CD4-positive, alpha-beta memory T cell (primary cell): Measurements from ENCODE around the gene AZU1. TPM values are rescaled to one million over a fixed set of nuclear protein-coding genes. Genes with fewer than 3 reads are reported as not detected.
A peak's percentile ranks its signal among the peaks of the same experiment; 100 is the strongest.

ENCODE experiments used
- CTCF ChIA-PET: fragments of 350-600 bp; sonication (Branson Sonifier 250); formaldehyde crosslinking; loops from one replicate; lab custom pipeline; 2021; ENCODE audit warnings: inconsistent platforms; ENCODE audit not compliant: partially characterized antibody; lab: Charles Lee
- POLR2A ChIA-PET: fragments of 350-600 bp; sonication (Branson Sonifier 250); formaldehyde crosslinking; loops from one replicate; lab custom pipeline; 2021; ENCODE audit not compliant: partially characterized antibody; lab: Charles Lee
- DNase-seq, 5 donors: peaks; one replicate each; pipeline versions ENCODE4 v3.0.0 to v3.0.0-alpha.2; 2020 to 2022; ENCODE audit warnings: mixed read lengths in 1 of 5
- H3K27ac ChIP-seq: one replicate; pipeline ENCODE4 v1.7.0; 2013; ENCODE audit warnings: low read depth, low read length
- H3K27me3 ChIP-seq: 2 replicates; pipeline ENCODE4 v1.7.0; 2013; ENCODE audit warnings: mild to moderate bottlenecking, low read length, moderate library complexity; ENCODE audit not compliant: insufficient read depth
- H3K36me3 ChIP-seq: 2 replicates; pipeline ENCODE4 v1.7.0; 2013; ENCODE audit warnings: mild to moderate bottlenecking, low read length, moderate library complexity; ENCODE audit not compliant: insufficient read depth
- H3K4me1 ChIP-seq: 2 replicates; pipeline ENCODE4 v1.7.0; 2013; ENCODE audit warnings: mild to moderate bottlenecking, low read length, moderate library complexity; ENCODE audit not compliant: insufficient read depth
- H3K4me3 ChIP-seq, 2 donors: one replicate each; pipeline ENCODE4 v1.7.0; 2013; ENCODE audit warnings: low read length in 2 of 2, mild to moderate bottlenecking in 1 of 2
- H3K9me3 ChIP-seq, 2 donors: one replicate each; pipeline ENCODE4 v1.7.0; 2013; ENCODE audit warnings: low read length in 2 of 2, control low read depth in 1 of 2; ENCODE audit not compliant: control insufficient read depth in 1 of 2
- H3K27ac Mint-ChIP-seq, 7 donors: one replicate each; pipeline ENCODE4 v1.8.0; 2020 to 2021; ENCODE audit warnings: mixed read lengths in 7 of 7, mild to moderate bottlenecking in 6 of 7, inconsistent platforms in 3 of 7, moderate library complexity in 3 of 7
- H3K27me3 Mint-ChIP-seq, 2 donors: one replicate each; pipeline ENCODE4 v1.8.0; 2020 to 2021; ENCODE audit warnings: mixed read lengths in 2 of 2
- H3K36me3 Mint-ChIP-seq, 2 donors: one replicate each; pipeline ENCODE4 v1.8.0; 2020 to 2021; ENCODE audit warnings: mixed read lengths in 2 of 2, inconsistent platforms in 1 of 2, mild to moderate bottlenecking in 1 of 2
- H3K4me1 Mint-ChIP-seq, 4 donors: one replicate each; pipeline ENCODE4 v1.8.0; 2020 to 2021; ENCODE audit warnings: mixed read lengths in 4 of 4, mild to moderate bottlenecking in 1 of 4
- H3K4me3 Mint-ChIP-seq, 8 donors: one replicate each; pipeline ENCODE4 v1.8.0; 2020 to 2021; ENCODE audit warnings: mixed read lengths in 8 of 8, mild to moderate bottlenecking in 7 of 8, moderate library complexity in 6 of 8, inconsistent platforms in 3 of 8
- H3K9me3 Mint-ChIP-seq, 8 donors: one replicate each; pipeline ENCODE4 v1.8.0; 2020 to 2021; ENCODE audit warnings: mixed read lengths in 8 of 8, mild to moderate bottlenecking in 5 of 8, inconsistent platforms in 3 of 8, moderate library complexity in 1 of 8
- intact Hi-C: fragments of 100-400 bp; cut with micrococcal nuclease; formaldehyde crosslinking; loops from one replicate; pipeline ENCODE4 v1.15.1; 2023
- polyA plus RNA-seq, 2 donors: library from polyadenylated mRNA; unstranded; fragments of 300-500 nt; fragmentation: Illumina TruSeq; gene quantifications; one replicate each; pipeline ENCODE4 v1.2.3, GENCODE V29; 2021
- total RNA-seq, 2 experiments: library from RNA; stranded (reverse); gene quantifications; one replicate each; pipeline ENCODE4 v1.2.3, GENCODE V29; 2021

The AZU1 gene
- total and polyA plus RNA-seq, 4 experiments from 2014 or later = not detected

DNA sequence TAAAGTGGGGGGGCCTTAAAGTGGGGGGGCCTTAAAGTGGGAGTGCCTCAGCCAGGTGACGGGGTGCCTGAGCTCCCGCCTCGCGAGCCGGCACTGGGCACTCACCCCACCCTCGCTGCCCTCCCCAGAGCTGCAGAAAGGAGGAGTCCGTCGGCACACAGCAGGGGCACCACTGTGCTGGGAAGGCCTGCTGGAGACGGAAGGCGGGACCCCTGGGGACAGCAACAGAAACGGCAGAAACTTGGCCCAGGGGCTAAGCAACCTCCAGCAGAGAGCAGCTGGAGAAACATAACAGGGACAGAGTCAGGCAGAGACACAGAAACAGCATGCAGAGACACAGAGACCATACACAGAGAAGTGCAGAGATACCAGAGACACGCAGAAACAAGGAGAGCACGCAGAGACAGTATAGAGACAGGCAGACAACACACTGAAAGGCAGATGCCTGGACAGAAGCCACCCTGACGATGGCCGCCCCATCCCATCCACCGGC lies 39.7 kb downstream of the AZU1 start:
- H3K27ac Mint-ChIP-seq = peak overlapping the region in 4 of 7 donors; percentile 19 to 67 (median 46)

DNA sequence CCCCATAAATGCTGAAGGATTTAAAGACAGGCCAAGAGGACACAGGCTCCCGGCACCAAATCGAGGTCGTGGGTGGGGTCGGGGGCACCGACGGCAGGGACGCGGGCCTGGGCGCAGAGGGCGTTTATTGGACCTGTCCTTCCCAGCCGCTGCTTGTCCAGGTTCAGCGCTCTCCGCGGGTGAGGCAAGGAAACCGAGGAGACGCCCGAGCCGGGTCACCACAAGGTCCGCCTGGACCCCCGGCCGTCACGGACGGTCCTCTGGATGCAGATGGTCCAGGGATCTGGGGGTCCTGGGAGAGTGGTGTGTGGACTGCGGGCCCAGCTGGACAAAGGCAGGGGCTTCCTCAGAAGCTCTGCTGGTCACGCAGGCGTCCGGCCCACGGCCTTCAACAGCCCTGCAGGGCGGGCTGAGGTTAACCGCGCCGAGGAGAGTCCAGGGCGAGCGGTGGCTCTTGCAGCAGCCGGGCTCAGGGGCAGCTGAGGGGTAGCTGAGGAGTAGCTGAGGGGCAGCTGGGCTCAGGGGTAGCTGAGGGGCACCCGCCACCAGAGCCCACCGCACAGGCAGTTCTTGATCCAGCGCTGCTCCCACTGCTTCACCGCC lies 40.3 kb downstream of the AZU1 start:
- POLR2A ChIA-PET = interaction anchor here (3.6 to 6.4 kb wide), 2 partner anchors 41 to 50 kb away, joined by 16 to 86 read pairs; partner anchors contain the start of gene KISS1R

More for the DNA sequence above, 39.7 kb downstream of the AZU1 start:
- Mint-ChIP-seq H3K4me1 (peaks cover 5 to 31% (median 17%) of the 10 kb centered on the region in 4 donors), H3K4me3 (no peak overlapping the region), H3K9me3 (peaks cover 0 to 9% (median 0%) of the 10 kb centered on the region in 8 donors), H3K27me3 (peaks cover 0 to 4% of the 10 kb centered on the region in 2 donors), H3K36me3 (peaks cover 7 to 23% of the 10 kb centered on the region in 2 donors)
- Histone ChIP-seq H3K4me3 (no peak overlapping the region), H3K27me3 (no peaks in the 10 kb centered on the region), H3K4me1 (peaks cover 26% of the 10 kb centered on the region), H3K9me3 (no peaks in the 10 kb centered on the region), H3K36me3 (peaks cover 7% of the 10 kb centered on the region), H3K27ac (no peak overlapping the region)
- ChIA-PET POLR2A (interaction anchor here (3.6 to 6.4 kb wide), 2 partner anchors 42 to 51 kb away, joined by 16 to 86 read pairs; partner anchors contain the start of gene KISS1R), CTCF (interaction anchor here (5.6 kb wide), 1 partner anchor 54 kb away, joined by 119 read pairs; no protein-coding TSS in a partner anchor)
- intact Hi-C loops = no loop called here
- DNase-seq = no peak

DNA sequence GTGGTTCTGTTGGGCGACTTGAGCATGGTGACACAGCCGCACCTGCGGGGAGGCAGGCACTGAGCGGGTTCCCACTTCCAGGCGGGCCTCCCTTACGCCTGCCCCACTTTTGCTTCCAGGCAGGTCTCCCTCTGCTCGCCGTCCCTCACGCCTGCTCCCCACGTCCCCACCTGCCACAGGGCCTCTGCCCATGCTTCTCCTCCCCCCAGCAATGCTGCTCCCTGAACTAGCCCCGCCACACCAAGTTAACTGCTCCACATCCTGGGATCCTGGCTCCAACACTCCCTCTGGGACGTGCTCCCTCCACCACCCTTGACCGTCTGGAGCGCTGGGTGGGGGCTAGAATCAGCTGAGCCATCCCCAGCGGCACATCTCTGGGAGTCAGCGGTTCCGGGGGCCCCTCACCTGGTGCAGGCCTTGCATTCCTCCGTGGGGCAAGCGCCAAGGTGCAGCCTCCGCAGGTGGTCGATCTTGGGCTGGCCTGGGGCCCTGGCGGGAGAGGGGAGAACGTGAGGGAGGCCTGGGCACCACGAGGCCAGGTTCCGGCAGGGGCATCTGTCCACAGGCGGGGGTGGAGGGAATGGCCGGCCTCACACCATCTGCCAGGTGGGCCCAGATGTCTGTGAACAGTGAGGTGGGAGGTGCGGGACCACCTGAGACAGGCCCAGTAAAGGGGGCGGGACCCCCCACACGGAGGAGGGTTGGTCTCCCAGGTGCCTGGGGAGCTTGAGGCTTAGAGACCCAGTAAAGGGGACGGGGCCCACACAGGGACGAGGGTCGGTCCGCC lies 41.0 kb downstream of the AZU1 start:
- Mint-ChIP-seq H3K27me3 (no peaks in the 10 kb centered on the region), H3K9me3 (peaks cover 0 to 12% (median 0%) of the 10 kb centered on the region in 8 donors), H3K27ac (peak overlapping the region in 2 of 7 donors; percentile 46 to 53), H3K36me3 (peaks cover 7 to 26% of the 10 kb centered on the region in 2 donors), H3K4me1 (peaks cover 6 to 26% (median 15%) of the 10 kb centered on the region in 4 donors), H3K4me3 (peak overlapping the region in 1 of 8 donors; percentile 25)
- peaks cover 7% of the 10 kb centered on the region for H3K36me3 ChIP-seq
- H3K27ac ChIP-seq = no peak overlapping the region
- POLR2A ChIA-PET = interaction anchor here (3.6 kb wide), 1 partner anchor 41 kb away, joined by 16 read pairs; no protein-coding TSS in a partner anchor
- intact Hi-C loops = no loop called here
- CTCF ChIA-PET = no interaction called here
- H3K27me3 ChIP-seq = no peaks in the 10 kb centered on the region
- no peak overlapping the region for H3K4me3 ChIP-seq
- no peaks in the 10 kb centered on the region for H3K9me3 ChIP-seq
- H3K4me1 ChIP-seq = peaks cover 19% of the 10 kb centered on the region
- no peak for DNase-seq

More for the DNA sequence above, 40.3 kb downstream of the AZU1 start:
- intact Hi-C loops = no loop called here
- no peaks in the 10 kb centered on the region for H3K27me3 ChIP-seq
- Mint-ChIP-seq H3K27me3 (no peaks in the 10 kb centered on the region), H3K4me3 (no peak overlapping the region), H3K27ac (peak overlapping the region in 2 of 7 donors; percentile 57 to 67), H3K4me1 (peaks cover 4 to 30% (median 16%) of the 10 kb centered on the region in 4 donors), H3K36me3 (peaks cover 7 to 26% of the 10 kb centered on the region in 2 donors), H3K9me3 (peaks cover 0 to 12% (median 0%) of the 10 kb centered on the region in 8 donors)
- peaks cover 7% of the 10 kb centered on the region for H3K36me3 ChIP-seq
- H3K4me1 ChIP-seq = peaks cover 22% of the 10 kb centered on the region
- no peak for DNase-seq
- H3K4me3 ChIP-seq = no peak overlapping the region
- no peaks in the 10 kb centered on the region for H3K9me3 ChIP-seq
- CTCF ChIA-PET = interaction anchor here (5.6 kb wide), 1 partner anchor 53 kb away, joined by 119 read pairs; no protein-coding TSS in a partner anchor
- no peak overlapping the region for H3K27ac ChIP-seq

DNA sequence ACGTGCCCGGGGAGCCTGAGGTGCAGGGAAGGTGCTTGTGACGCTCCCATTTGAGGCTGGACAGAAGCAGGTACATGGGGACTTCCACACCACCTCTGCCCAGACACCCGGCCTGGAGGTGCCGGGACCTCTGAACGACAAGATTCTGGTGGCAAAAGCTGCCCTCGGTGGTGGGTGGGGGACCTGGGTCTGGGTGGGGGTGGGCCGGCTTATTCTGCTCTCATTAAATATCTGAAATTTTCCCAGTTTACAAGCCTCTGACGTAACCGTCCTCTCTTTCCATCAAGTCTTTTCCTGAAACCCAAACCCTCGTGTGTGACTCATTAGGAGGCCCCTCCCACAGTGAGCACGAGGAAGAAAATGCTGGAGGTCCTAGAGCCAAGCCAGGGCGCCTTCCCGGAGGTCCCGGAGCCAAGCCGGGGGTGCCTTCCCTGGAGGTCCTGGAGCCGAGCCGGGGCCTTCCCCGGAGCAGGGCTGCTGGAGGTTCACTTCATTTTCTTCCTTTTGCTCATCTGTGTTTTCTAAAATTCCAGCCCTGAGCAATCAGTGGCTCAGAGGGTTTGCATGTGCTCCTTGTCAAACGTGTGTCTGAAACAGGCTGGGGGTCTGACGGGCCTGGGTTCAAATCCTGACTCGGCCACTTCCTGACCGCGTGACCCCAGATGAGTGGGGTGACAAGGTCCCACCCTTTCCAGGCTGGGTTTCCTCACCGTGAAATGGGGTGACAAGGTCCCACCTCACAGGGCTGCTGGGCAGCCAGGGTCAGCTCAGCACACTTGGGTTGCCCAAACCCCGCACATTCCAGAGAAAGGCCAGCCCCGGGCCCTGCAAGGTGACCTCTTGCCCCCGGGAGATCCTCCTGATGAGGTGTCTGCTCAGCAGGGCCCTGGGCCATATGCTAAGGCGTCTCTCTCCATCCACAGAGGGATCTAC lies 41.9 kb downstream of the AZU1 start:
- ChIA-PET POLR2A (interaction anchor here (3.6 kb wide), 1 partner anchor 40 kb away, joined by 16 read pairs; no protein-coding TSS in a partner anchor), CTCF (no interaction called here)
- Mint-ChIP-seq H3K4me3 (peak overlapping the region in 2 of 8 donors; percentile 49 to 67), H3K4me1 (peaks cover 5 to 20% (median 11%) of the 10 kb centered on the region in 4 donors), H3K27me3 (no peaks in the 10 kb centered on the region), H3K9me3 (peaks cover 0 to 8% (median 0%) of the 10 kb centered on the region in 8 donors), H3K27ac (peak overlapping the region in 2 of 7 donors; percentile 32 to 96), H3K36me3 (peaks cover 7 to 24% of the 10 kb centered on the region in 2 donors)
- no peak overlapping the region for H3K4me3 ChIP-seq
- DNase-seq = no peak
- no peaks in the 10 kb centered on the region for H3K9me3 ChIP-seq
- H3K27me3 ChIP-seq = no peaks in the 10 kb centered on the region
- H3K27ac ChIP-seq = no peak overlapping the region
- intact Hi-C loops = no loop called here
- peaks cover 7% of the 10 kb centered on the region for H3K36me3 ChIP-seq
- H3K4me1 ChIP-seq = peaks cover 13% of the 10 kb centered on the region

DNA sequence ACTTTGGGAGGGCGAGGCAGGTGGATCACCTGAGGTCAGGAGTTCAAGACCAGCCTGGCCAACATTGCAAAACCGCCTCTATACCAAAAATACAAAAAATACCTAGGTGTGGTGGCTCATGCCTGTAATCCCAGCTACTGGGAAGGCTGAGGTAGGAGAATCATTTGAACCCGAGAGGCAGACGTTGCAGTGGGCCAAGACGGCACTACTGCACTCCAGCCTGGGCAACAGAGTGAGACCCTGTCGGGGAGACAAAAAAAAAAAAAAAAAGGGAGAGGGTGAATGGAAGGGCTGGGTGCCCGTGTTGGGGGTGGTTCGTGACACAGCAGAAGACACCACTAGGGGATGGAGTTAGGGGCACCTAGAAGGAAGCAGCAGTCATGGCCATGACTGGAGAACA lies 42.7 kb downstream of the AZU1 start:
- H3K27ac ChIP-seq = no peak overlapping the region
- ChIA-PET POLR2A (interaction anchor here (3.6 kb wide), 1 partner anchor 39 kb away, joined by 16 read pairs; no protein-coding TSS in a partner anchor), CTCF (interaction anchor here (2.4 kb wide), 1 partner anchor 46 kb away, joined by 4 read pairs; no protein-coding TSS in a partner anchor)
- H3K36me3 Mint-ChIP-seq = peaks cover 7 to 24% of the 10 kb centered on the region in 2 donors
- H3K36me3 ChIP-seq = peaks cover 7% of the 10 kb centered on the region
- no peaks in the 10 kb centered on the region for H3K9me3 ChIP-seq
- H3K4me3 ChIP-seq = no peak overlapping the region
- H3K27me3 Mint-ChIP-seq = no peaks in the 10 kb centered on the region
- intact Hi-C loops = no loop called here
- peaks cover 13% of the 10 kb centered on the region for H3K4me1 ChIP-seq
- H3K4me3 Mint-ChIP-seq = peak overlapping the region in 3 of 8 donors; percentile 29 to 67 (median 51)
- H3K27me3 ChIP-seq = no peaks in the 10 kb centered on the region
- H3K27ac Mint-ChIP-seq = peak overlapping the region in 5 of 7 donors; percentile 36 to 96 (median 77)
- no peak for DNase-seq
- H3K4me1 Mint-ChIP-seq = peaks cover 4 to 16% (median 9%) of the 10 kb centered on the region in 4 donors
- H3K9me3 Mint-ChIP-seq = peaks cover 0 to 8% (median 0%) of the 10 kb centered on the region in 8 donors

DNA sequence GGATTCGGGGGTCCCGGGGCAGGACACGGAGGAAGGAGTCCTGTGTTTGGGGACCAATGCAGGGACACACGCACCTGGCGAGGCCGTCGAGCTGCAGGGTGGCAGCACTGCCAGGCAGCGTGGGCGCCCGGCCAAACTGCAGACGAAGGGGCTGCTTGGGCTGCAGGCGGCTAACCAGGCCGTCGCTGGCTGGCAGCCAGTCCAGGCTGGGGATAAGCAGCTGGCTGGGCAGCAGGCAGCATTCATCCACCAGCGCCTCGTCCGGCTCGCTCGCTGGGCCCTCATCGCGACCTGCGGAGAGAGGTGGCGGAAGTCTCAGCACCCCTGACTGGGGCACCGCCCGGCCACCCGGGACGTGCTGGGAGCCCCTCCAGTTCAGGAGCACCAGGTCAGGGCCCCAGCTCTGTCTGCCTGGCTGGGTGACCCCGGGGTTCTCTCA lies 43.3 kb downstream of the AZU1 start:
- no peaks in the 10 kb centered on the region for H3K27me3 Mint-ChIP-seq
- Histone ChIP-seq H3K27ac (no peak overlapping the region), H3K4me1 (peaks cover 13% of the 10 kb centered on the region), H3K9me3 (no peaks in the 10 kb centered on the region), H3K36me3 (peaks cover 7% of the 10 kb centered on the region), H3K4me3 (no peak overlapping the region), H3K27me3 (no peaks in the 10 kb centered on the region)
- ChIA-PET POLR2A (interaction anchor here (1.9 to 5.2 kb wide), 2 partner anchors 8 to 39 kb away, joined by 15 to 41 read pairs; no protein-coding TSS in a partner anchor), CTCF (interaction anchor here (2.4 kb wide), 1 partner anchor 45 kb away, joined by 4 read pairs; no protein-coding TSS in a partner anchor)
- DNase-seq = no peak
- peaks cover 7 to 21% of the 10 kb centered on the region in 2 donors for H3K36me3 Mint-ChIP-seq
- H3K4me1 Mint-ChIP-seq = peaks cover 4 to 16% (median 9%) of the 10 kb centered on the region in 4 donors
- H3K4me3 Mint-ChIP-seq = no peak overlapping the region
- peaks cover 0 to 8% (median 0%) of the 10 kb centered on the region in 8 donors for H3K9me3 Mint-ChIP-seq
- H3K27ac Mint-ChIP-seq = peak overlapping the region in 1 of 7 donors; percentile 71
- intact Hi-C loops = no loop called here
